T1000 (cell line): ENCODE data around the gene SLC10A7.

ENCODE experiments used
- DNase-seq: peaks from one replicate; lab custom pipeline; 2025; ENCODE audit warnings: mixed read lengths; lab: John Stamatoyannopoulos, UW

The SLC10A7 gene

DNA sequence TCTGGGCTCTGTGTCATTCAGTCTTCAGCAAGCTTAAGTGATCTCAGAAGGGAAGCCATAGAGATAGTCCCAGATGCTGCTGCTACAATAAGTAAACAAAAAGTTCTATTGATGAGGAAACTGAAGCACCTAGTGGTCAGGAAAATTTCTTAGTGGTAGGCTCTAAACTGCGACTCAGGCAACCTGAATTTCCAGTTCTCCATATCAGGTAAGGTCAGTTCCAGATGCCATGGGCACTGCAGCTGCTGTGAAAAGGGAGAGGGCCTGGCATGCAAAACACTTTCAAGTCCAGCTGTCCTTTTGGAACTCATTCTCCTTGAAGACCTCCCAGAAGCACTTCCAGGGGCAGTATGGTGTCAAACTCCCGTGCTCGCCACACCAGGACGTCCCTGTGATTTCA is 261.2 kb downstream of the SLC10A7 start:
- DNase-seq = no peak

DNA sequence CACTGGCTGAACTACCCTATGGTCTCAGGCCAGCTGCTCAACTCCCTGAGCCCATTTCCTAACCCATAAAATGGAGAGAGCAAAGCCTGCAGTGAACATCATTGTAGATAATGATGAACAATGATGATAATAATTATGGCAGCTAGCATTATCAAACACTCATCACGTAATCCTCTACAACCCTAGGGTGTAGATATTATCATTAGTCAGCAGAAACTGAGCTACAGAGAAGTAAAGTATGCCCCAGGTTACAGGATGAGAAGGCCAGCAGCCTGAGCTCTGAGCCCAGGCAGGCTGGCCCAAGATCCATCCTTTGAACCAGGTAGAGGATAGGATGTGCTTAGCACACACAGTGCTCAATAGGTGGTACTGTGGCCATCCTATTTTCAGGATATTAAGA is 264.2 kb downstream of the SLC10A7 start:
- no peak for DNase-seq

DNA sequence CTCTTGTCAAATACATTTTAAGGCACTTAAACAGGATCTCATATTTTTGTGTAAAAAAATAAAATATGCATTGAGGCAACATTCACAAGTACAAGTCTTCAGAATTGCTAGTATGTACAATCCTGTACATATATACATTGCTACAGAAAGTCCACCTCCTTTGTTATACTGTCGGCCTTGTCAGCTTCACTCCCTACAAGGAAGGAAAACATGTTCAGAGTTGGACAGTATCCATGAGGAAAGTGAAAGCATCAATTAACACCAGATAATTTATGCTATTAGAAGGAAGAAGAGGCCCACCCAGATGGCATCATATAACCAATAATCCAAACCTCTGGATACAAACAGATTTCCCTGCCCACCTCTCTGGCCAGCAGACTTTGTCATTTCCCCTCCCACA is 265.4 kb downstream of the SLC10A7 start:
- no peak for DNase-seq

DNA sequence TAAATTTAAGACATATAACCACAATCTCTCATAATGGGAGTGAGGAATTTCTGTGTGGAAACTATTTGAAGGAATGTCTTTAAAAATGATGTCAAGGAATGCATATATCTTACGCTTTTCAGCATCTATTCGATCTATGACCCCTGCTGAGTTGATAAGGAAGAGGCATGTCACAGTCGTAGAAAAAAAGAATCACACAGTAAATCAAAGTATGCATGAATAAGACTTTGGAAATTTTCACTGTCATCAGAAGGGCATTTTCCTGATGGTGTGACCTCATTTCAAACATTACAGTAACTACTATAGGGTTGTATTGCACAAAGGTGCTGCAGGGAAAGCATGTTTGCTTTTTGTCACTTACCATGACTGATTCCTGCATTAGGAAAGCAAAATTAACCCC is 265.9 kb downstream of the SLC10A7 start:
- no peak for DNase-seq

DNA sequence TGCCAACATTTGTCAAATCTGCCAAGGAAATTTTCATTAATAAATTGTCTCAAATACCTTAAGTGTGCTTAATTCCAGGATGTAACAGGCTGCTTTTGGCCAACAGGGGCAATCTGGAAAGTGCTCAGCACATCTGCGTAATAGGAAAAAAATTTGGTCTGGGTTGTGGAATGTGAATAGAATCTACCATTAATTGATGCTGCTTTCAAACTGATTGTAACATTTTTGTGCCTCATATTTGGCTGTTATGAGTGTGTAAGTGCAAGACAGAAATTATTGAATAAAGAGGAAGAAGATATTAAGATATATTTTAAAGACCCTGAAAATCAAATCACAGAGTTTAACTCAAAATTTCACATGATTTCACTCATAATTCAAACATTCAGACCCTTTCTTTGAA is 266.3 kb downstream of the SLC10A7 start:
- DNase-seq = no peak

DNA sequence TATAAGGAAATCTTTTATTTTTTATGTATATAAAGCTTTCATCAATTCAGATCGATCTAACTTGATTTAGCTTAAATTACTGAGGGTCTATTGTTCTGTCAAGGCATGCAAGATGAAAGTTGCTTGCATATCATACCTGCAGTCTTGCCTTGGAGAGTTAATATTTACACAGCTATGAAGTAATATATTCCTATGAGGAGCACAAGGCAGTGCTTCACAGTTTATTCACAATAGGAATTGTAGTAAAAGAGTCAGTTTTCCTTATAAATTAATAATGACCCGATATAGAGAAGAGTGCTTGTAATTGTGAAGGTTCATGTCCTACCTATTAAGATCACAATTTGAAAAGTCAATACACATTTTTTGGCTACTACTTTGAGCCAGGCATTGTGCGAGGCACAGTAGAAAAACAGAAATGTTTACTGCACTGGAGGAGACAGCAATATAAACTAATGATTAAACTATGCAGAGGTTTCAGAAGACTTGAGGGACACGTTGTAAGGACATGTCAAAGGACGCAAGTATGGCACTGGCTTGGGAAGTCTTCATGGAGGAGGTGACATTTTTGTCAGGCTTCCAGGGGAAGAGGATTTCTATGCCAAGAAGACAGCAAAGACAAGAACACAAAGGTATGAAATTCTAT is 268.6 kb downstream of the SLC10A7 start:
- DNase-seq = no peak

DNA sequence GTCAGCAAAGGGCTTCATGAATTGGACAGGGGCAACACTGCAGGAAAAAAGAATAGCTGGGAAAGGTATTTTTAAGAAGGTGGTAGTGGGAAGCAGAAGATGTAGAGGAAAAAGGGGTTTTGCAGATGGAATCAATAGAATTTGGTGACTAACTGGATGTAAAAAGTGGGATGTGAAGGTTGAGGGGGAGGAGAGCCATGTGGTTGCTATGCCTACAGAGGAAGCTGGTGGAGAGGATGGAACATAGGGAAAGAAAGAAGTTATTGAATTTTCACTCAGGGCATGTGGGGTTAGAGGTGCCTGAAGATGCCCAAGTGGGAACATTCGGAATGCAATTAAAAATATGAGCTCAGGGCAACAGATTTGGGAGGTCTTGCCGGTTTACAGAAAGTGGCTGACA is 274.4 kb downstream of the SLC10A7 start:
- DNase-seq = no peak

DNA sequence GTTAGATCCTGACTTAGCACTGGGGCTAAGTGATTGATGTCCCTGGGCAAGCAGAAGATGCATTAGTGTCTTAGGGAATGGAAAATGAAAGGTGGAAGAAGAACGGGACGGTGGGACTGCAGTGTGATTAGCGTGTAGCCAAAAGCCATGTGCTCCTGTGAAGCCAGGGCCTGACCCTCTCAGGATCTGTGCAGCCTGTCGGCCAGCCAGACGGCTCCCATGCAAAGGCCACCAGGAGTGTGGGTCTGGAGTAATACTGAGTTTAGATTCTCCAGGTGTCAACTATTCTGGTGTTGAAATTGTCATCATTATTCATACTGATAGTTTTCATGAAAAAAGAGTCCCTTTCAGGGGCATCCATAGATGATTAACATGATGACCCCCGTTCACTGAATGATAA is 275.4 kb downstream of the SLC10A7 start:
- DNase-seq = no peak

DNA sequence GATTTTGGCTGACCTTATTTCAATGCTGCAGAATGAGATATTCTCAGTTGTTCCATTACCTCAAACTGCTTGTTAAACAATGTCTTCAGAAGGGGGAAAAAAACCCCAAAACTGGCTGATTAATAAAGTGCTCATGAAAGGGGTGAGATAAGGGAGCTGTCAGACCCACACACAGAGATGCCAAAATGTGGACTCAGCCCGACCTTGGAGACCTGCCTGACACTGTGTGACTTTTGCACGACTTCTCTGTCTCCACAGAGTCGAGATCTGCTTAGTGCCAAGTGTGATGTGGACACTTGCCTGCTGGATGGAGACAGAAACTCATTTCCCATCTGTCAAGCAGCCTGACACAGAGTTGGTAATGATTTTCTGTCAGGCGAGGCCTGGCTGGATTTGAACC is 275.9 kb downstream of the SLC10A7 start:
- no peak for DNase-seq

DNA sequence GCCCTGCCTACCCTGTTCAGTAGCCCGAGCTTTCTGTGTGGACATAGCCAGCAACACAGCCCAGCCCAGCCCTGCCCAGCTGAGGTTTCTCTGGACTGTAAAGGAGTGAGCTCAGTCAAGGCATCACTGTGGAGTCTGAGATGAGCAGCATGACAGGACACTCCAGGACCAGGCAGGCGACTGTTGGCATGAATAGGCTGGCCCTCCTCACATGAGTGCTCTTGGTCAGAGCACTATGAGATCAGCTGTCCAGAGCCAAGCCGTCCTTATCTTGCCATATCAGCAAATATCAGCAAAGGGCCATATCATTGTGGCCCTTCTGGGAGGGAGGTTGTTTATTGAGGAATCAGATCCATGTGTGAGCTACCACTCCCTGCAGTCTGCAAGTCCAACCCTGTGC is 276.5 kb downstream of the SLC10A7 start:
- no peak for DNase-seq

DNA sequence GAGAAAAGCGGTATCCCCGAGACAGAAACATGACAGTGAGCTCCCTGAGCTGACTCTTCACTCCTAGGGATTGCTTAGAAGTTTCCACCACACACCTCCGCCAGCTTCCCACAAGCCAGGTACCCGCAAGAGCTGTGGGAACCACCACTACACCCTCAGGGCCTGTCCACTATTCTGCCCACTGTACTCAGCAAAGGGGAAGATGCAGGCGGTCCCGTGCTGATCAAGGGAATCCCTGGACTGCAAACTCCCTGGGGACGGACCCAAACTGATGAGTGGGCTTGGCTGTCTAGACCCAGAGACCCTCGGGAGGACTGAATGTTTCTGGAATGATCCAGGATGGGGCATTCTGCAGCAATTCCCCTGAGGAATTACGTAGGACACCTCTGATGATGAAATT is 277.2 kb downstream of the SLC10A7 start:
- DNase-seq = no peak

DNA sequence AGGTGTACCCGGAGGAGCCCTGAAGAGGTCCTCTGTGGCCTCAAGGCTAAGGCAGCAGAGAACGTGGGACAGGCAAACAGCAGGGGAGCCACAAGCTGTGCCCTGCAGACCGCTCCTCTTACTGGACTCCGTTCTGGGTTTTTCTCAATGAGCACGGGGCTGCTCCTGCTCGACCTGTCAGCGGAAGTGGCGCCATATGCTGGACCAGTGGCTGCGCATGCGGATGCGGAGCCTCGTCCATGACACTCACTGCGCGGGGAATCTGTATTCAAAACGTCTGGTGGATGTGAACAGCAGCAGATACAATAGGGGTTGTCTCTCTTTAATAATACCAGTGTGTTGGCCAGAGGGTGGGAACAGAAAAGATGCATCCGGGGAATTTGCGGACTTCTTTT is 277.9 kb downstream of the SLC10A7 start:
- no peak for DNase-seq

DNA sequence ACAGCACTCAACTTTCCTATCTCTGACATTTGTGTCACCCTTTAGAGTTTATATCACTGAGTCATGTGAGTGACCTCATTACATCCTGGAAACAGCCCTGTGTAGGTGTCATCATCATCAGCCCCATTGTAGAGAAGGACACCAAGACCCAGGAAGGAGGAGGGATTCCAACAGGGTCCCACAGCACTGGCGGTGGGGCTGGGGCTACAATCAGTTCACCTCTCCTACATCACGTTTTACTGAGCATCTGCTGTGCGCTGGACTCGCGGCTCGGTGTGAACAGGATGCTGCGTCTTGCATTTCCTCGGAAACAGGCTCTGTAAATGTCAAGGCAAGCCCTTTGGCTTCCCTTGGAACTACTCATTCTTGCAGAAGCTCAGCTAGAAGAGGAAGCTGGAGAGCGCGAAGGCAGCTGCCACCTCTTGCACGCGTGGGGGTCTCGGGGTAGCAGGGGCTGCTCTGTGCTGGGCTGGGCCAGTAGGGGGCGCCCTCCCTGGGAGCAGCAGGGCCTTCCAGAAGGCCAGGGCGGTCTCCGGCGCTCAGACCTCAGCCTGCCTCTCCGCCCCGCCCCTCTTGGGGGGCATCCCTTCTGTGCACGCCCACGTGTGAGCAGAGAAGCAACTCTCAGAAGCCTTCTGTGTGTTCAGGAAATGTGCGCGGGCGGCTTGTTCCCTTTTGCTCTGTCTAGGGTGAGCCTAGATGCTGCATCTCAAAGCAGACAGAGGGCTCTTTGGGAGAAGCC is 278.4 kb downstream of the SLC10A7 start:
- DNase-seq = no peak

DNA sequence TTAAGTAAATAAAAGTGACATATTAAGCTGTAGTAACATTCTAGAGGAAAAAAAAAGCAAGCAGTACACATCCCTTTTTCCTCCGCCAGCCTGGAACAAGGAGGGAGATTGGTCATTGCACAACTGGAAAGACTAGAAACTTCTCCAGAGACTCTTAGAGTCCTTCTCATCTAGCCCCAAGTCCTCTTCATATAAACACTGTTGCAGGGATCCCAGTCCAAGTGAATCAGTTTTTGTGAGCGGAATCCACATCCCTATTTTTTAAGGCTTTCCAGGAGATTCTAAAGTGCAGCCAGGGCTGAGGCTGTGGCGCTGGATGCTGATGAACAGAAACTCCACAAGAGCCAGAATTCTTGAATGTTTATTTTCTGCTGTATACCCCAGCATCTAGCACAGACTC is 283.6 kb downstream of the SLC10A7 start:
- no peak for DNase-seq

DNA sequence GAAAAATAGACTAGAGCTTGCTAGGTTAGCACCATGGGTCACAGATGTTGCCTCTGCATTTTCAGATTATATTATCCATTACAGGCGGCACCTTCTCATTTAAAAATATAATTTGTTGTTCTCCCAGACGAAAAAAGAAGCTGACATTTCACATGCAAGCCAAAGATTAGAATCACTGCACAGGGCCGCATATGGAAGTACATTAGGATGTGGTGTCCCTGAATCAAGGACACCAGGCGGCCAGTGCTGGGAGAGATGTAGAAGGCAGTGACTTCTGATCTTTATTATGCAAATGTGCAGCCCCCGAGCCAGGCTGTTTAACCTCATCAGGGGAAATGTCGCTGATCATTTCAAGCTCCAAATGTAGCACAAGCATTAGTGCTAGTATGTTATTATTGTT is 284.6 kb downstream of the SLC10A7 start:
- no peak for DNase-seq

DNA sequence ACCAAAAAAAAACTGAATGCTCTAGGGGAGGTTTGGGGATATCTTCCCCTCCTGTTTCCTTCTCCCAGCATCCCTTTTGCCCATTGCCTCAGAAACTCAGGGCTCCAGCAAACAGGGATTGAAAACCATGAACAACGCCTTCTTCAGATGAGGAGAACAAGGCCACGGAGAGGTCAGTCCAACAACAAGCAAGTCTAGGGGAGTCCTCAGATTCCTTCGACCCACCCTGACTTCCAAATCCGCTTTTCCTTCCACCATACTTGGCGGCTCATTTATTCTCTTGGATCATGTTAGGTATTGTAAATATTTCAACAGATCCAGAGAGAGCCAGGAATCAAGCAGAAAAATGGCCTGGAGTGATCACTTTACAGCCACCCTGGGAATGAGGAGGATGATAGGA is 285.5 kb downstream of the SLC10A7 start:
- no peak for DNase-seq

DNA sequence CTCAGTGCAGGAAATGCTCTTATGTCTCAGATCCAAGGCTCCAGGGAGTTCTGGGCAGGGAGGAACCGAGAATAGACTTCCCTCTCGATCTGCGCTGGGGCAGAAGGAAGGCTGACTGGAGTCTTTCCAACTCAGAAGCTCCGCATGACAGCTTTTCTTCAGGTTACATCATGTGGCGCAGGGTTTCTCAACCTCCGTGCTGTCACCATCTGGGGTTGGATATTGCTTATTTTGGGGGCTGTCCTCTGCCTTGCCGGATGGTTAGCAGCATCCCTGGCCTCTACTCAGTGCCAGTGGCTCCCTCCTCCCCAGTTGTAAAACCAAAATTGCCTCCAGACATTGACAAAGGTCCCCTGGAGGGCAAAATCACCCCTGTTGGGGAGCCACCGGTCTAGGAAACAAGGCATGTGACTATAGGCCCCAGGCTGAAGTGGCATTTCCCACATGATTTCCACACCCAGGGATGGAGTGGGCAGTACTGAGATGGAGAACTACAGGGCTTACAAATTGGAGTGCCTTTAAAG is 286.0 kb downstream of the SLC10A7 start:
- DNase-seq = peak; percentile 13

DNA sequence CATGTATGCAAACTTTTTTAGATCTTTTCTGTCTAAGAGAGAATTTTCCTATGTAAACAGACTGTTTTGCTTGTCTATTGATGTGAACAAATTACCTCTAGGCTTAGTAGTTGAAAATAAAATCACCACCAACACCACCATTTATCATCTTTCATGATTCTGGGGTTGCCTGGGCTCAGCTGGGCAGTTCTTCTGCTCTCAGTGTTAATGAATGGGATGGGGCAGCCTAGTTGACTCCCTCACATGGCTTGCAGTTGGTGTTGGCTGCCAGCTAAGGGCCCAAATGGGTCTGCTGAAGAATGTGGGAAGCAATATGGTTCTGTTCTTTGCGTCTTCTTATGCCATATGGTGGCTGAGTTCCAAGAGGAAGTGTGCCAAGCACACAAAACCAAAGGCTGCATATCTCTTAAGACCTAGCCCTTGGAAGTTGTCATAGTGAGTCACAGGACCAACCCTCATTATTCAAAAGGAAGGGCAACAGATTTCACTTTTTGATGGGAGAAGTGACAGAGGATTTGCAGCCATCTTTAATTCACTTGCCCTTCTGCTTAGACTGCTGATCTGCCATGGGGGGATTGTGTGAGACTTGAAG is 289.5 kb downstream of the SLC10A7 start:
- no peak for DNase-seq

DNA sequence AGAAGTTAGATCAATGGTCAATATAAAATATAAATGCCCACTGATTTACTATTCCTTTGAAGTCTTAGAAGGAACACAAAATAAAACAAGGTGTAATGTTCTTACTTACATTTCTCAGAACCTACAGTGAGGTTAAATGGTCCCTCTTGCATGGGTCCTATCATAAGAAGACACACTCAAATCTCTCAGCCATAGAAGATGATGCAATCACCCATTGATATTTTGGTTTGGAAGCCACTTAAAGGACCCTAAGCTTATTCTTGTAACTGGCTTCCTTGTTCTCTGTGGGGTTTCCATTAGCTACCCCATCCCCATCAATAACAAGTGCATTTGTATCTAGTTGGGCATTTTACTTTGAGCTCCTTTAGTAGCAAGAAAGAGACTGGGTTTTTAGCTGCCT is 292.3 kb downstream of the SLC10A7 start:
- DNase-seq = no peak

DNA sequence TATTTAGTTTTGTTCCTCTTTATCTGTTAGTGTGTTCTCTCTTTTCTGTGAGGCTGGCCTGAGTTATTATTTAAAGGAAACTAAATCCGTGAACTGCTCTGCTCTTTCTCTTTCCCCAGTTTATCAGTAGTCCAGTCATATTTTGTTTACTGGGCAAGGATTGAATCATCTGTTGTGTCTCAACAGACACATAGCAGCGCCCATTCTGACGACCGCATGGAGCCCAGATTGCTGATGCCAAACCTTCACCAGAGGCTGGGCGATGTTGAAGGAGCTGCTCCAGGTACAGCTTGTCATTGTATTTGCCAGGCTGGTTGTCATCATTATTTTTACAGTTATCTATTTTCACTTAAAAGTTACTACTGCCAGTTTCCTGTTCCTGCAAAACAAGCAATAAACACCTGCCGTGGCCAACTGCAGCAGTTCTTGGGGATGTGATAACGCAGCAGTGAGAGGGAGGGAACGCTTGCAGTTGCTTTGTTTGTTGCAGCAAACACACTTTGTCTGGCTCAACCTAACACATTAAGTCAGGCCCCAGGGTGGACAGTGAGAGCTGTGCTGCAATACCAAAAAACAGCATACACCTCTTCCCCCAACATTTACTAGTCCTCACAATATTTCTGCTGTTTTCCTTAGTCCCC is 297.3 kb downstream of the SLC10A7 start:
- DNase-seq = no peak

DNA sequence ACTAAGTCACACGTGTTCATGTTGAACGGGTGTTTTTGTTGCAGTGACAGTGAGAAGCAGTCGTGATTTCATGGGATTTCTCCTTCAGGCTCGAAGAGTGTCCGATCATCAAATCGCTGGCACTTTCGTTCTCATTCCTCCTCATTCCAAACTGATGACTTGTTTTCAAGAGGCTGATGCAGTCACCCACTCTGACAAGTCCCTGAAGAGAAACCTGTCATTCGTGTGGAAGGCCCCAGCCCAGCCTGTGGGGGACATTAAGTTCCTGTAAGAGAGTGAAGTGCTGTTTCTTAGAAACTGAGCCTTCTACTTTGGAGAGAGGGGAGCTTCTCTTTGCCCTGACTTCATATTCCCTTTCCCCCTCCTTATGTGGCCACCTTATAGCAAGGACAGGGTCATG is 299.4 kb downstream of the SLC10A7 start:
- DNase-seq = peak; percentile 11

DNA sequence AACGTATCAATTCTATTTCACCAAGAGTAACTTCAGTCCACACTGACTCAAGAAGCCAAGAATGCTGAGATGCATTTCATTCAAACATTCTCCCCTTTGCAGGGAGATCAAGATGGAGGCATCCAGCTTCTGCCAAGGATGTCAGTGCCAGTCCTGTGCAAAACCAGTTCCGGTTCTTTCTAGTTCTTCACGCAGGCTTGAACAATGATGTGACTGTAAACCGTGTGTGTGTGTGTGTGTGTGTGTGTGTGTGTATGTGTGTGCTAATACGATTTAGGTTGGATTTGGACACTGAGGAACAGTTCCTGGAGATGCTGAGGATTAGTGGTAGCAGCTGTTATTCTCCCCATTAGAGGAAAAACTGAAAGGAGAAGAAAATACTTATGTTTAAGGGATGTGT is 307.5 kb downstream of the SLC10A7 start, which contains the start of gene REELD1:
Gene REELD1, plus strand, starts transcription at position 301 of the 400 bp plus-strand sequence. CDS start 2,415 bp downstream, outside the sequence.
- no peak for DNase-seq

DNA sequence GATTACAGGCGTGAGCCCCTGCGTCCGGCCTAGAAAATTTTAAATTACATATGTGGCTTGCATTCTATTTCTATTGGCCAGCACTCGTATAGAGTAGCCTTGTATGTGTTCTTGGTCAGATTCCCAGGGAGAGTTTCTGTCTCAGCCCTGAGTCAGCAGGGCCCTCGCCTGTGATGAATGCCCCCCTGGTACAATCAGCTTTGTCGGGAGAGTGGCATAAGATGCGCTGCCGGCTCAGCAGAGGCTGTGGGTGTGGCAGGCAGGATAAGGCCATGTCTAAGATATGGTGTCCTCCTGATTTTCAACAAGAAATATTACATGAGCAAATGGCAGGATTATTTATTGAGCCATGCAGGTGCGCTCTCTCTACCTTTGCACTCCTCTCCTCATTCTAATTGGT is 309.0 kb downstream of the SLC10A7 start:
- DNase-seq = peak; percentile 23
